Activated CD8-positive, alpha-beta memory T cell treated with anti-CD3 and anti-CD28 coated beads, Interleukin-2, amount 50 U/mL, for 4 hours (primary cell): ENCODE measurements around the gene DMAC1.

Experiments used
- DNase-seq: peaks from one replicate; pipeline ENCODE4 v3.0.0-alpha.2; 2020

DMAC1 gene

GRCh38 chr9:7782400-7783120, 17.0 kb downstream of the DMAC1 start:
- DNase-seq = no peak

DNA sequence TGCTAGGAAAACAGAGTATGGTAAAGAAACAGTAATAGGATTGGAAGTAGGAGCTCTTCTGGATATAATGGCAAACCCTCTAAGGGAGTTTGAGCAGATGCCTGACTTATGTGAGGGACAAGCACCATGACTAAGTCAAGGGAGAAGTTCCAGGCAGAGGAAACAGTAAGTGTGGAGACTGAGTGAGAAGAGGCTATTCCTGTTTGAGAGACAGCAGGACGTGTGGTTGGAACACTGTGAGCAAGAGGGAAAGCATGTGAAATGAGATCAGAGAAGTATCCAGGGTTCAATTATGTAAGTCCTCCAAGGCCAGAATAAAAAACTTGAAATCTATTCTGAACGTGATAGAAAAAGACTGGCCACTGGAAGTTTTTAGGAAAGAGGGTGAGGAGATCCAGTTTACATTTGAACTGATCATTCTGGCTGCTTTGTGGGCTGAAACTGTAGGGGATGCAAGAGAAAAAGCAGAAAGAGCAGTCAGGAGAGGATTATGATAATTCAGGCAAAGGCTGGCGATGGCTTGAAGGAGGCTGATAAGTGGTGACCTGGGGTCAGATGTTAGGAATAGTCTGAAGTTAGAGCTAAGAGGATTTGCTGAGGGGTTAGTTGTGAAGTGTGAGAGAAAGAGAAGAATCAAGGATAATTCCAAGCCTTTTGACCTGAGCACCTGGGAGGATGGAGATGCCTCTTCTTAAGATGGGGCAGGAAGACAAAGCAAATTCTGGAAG, 19.2 kb downstream of the DMAC1 start:
- DNase-seq = no peak

DNA sequence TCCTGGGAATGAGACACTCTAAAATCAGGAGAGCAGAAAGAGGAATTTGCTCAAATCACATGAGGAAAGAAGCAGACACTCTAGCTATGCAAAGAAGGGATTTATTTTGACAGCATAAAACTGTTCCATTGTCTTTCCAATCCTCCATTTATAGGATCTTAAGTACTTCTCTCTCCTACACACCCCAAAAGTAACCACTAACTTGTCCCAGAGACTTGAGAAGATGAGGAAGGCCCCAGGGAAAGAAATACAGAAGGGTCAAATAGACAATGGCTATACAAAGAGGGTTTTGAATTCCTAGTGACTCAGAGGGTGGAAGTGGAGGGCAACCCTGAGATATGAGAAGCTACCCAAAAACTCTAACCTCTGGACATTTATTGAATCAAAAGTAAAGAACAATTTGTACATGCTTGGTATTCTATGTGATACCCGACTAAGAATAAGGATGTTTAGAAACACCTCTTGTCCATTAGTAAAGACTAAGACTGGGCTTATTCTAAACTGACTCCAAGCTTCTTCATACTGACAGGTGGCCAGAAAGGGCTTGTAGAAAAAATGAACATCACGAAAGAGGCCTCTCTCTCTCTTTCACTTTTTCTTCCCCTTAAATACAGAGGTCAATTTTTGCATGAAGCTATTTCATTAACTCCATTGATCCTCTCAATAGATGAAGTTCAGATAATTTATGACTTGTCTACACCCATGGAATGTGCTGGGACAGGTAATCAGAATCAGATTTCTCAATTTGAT, 20.6 kb downstream of the DMAC1 start:
- no peak for DNase-seq

GRCh38 chr9:7777771-7778170, 21.8 kb downstream of the DMAC1 start:
- DNase-seq = no peak

GRCh38 chr9:7770111-7770510, 29.5 kb downstream of the DMAC1 start:
- no peak for DNase-seq

- no peak for DNase-seq
Observed at GRCh38 chr9:7762600-7762999, 37.0 kb downstream of the DMAC1 start.

GRCh38 chr9:7760014-7760415, 39.6 kb downstream of the DMAC1 start:
- DNase-seq = no peak

GRCh38 chr9:7756088-7756487, 43.5 kb downstream of the DMAC1 start:
- DNase-seq = no peak

- no peak for DNase-seq
Observed at GRCh38 chr9:7752481-7752880, 47.1 kb downstream of the DMAC1 start.
